GM04504 (cell line): ENCODE data around the gene ZNF800.
A peak's percentile ranks its signal among the peaks of the same experiment; 100 is the strongest.
"Not testable (repeated sequence)": the region's sequence is repeated elsewhere in the genome, so short reads cannot be mapped to it uniquely, and the experiment has no call there.

Experiments
- DNase-seq: peaks from one replicate; pipeline ENCODE4 v3.0.0-alpha.2; 2012; ENCODE audit warnings: low read depth

Gene ZNF800

DNA sequence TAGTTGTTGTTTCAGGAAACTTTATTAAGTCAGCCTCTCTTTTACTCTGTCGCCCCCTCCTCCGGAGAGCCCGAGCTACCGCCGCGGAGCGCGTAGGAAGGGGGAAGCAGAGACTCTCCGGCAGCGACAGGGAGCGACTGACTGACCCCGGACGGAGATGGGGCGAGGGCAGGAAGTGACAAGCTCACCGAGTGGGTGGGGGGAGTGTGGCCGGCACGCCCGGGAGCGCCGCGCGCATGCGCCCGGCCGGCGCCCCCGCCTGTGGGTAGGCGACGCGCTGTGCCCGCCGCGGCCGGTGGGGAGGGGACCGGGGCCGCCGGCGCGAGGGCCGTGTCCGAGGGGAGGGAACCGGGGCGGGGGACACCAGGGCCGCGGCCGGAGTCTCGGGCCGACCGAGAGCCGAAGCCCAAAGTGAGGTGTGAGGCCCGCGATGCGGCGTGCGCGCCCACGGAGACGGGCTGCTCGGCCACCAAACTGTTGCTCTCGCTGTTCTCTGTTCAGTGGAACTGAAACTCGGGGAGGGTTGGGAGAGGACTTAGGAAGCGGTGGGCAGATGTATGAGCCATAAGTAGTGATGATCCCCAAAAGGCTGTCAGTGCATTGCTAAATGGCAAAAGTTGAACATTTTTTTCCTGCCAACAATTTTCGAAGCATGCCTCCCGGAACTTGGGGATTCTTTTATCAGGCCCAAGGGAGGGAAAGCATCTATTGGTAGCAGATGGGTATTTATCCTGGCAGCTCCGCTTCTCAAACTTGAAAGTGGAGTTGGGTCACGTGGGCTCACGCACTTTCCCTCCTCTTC lies at the start of gene ZNF800:
Gene ZNF800 (minus strand): TSS at position 143 of the 802 bp plus-strand sequence. CDS start 1,151 bp downstream, outside the sequence.
- peak; percentile 73 for DNase-seq

GRCh38 chr7:127440206-127440605 lies 47.7 kb upstream of the ZNF800 start:
- DNase-seq = no peak

DNA sequence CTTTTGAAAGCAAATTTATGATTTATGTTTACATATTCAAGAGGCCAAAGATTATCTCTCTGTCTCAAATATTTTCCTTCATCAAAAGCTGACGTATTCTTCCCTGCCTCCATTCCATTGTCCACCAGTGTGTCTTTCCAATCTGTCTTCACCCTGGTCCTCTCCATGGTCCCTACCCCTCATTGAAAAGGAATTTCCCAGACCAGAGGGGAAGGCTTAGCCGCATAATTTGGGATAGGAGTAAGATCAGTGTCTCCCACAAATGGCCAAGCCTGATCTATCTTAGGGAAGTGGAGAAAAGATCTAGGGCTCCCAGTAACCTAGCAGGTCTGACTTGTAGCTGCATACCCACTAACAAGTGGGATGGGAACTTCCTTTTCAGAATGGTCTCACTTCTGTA lies 46.3 kb upstream of the ZNF800 start:
- no peak for DNase-seq

DNA sequence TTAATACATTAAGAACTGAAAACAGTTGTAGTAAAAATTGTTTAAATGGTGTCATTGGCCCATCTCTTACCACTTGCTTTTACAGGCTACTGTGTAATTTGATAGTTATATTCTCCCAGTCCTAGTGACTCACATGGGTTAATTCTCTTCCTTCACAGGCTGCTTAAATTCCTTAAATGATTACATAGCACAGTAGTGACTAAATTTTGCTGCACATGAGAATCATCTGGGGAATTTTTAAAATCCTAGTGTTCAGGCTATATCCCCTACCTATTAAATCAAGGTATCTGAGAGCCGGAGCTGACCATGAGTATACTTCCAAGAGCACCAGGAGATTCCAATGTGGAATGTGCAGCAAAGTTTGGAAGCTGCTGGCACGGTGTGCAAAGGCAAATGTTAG lies 45.3 kb upstream of the ZNF800 start:
- DNase-seq = peak; percentile 33

DNA sequence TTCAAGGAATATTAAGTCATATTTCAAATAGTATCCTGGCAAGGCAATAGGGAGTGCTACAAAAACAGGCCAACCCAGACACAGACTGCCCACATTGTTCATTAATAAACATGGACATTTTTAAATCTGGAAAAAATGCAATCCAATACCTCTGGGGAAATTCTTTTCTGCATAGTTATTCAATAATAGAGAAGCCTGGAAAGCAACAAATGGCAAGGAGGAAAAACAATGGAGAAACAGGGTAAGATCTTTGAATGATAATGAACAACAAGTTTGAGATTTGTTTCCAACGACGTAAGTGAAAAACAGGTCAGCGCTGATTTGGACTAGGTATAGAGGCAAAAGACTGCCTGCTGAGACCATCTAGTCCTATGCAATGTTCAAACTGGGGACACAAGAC lies 44.7 kb upstream of the ZNF800 start:
- DNase-seq = no peak

DNA sequence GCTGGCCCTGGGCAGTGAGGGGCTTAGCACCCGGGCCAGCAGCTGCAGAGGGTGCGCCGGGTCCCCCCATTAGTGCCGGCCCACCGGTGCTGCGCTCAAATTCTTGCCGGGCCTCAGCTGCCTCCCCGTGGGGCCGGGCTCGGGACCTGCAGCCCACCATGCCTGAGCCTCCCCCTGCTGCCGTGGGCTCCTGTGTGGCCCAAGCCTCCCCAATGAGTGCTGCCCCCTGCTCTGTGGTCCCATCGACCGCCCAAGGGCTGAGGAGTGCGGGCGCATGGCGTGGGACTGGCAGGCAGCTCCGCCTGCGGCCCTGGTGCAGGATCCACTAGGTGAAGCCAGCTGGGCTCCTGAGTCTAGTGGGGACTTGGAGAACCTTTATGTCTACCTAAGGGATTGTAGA lies 36.8 kb upstream of the ZNF800 start:
- DNase-seq = not testable (repeated sequence)

- DNase-seq = no peak
These were observed 26.7 kb upstream of the ZNF800 start for GRCh38 chr7:127419196-127419595.

- no peak for DNase-seq
These were observed 26.0 kb upstream of the ZNF800 start for GRCh38 chr7:127418459-127418858.

DNA sequence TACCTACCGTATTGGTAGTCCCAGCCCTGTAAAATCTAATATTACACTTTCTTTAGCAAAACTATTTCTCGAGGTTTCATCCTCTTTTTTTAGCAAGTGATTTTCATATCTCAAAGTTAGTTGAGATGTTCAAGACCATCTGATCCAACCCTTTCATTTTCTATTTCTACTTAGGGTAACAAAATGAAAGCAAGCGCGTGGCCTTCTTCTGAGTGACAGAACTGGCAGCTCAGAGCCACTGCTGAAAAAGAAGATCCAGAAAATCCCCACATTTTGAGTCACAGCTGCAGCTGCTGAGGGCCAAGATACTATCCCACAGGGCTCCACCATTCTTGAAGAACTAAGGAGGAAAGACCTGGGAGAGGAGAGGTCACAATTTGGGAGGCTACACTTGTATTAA lies 24.8 kb upstream of the ZNF800 start:
- no peak for DNase-seq

GRCh38 chr7:127415060-127415742 lies 22.7 kb upstream of the ZNF800 start:
- DNase-seq = no peak

- no peak for DNase-seq
These were observed 21.5 kb upstream of the ZNF800 start for GRCh38 chr7:127413962-127414361.

GRCh38 chr7:127413326-127413725 lies 20.8 kb upstream of the ZNF800 start:
- no peak for DNase-seq

DNA sequence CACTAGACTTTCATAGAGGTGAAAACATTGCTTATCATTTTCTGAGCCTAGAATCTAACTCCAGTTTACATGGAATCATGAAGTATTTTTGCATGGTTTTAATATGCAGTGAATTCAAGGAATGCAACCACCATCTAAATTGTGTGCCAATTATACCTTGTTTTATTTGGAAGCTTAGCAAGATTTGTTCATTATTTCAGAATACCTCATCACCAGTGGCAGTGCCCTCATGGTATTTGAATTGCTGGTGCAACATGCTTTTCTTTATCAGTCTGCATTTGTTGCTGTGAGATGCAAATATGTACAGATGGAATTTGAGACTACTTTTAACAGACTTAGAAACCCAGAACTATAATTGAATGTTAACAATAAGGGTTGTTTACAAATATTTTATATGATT lies 18.7 kb upstream of the ZNF800 start:
- DNase-seq = no peak

- DNase-seq = no peak
These were observed 17.1 kb upstream of the ZNF800 start for GRCh38 chr7:127409629-127410028.

GRCh38 chr7:127404286-127405072 lies 12.0 kb upstream of the ZNF800 start:
- no peak for DNase-seq

DNA sequence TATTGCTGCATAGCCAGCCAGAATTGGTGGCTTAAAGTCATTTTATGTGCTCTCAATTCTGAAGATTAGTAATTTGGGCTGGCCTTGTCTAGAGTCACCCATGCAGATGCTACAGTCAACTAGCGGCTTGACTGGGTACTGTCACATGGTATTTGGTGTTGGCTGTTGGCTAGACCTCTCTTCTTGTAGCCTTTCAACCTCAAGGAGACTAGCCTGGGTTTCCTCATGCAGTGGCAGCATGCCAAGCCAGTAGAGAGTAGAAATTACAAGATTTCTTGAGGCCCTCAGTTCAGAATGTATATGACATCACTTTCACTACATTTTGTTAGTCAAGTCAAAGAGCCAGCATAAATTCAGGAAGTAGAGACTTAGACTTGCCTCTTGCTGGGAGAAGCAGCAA lies 3.7 kb upstream of the ZNF800 start:
- DNase-seq = no peak

- not testable (repeated sequence) for DNase-seq
These were observed 2.6 kb upstream of the ZNF800 start for GRCh38 chr7:127395104-127395503.

GRCh38 chr7:127393368-127394058 lies 1.0 kb upstream of the ZNF800 start:
- no peak for DNase-seq

GRCh38 chr7:127392182-127392565 lies 334 bp downstream of the ZNF800 start:
- DNase-seq = peak; percentile 24

DNA sequence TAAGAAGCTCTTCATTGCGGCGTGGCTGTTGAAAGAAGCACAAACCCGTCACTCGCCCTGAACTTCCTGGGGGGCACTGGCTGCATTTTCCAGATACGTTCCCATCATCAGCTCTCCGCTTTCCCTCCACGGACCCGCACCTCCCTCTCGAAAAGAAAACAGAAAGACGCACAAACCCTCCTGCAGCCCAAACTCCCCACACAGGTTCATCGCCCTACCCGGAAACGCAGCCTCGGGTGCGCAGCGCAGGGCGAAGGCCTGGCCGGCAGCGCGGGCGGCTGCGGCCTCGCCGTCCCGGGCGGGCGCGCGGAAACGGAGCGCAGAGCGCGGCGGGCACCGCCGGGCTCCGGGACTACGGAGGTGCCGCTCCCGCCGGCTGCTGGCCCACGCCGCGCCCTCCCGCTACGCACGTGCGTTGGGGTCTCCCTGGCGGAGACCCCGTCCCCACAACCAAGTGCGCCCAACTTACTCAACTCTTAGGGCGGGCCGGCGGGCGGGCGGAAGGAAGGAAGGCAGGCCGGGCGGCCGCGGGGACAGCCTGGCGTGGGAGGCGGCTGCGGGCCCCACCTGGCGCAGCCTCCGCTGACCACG lies 822 bp downstream of the ZNF800 start:
- peak; percentile 14 for DNase-seq

- no peak for DNase-seq
These were observed 1.5 kb downstream of the ZNF800 start for GRCh38 chr7:127390817-127391590.
